Heart left ventricle (tissue), 16 donors: Measurements from ENCODE around the gene ECEL1. TPM values are rescaled to one million over a fixed set of nuclear protein-coding genes. Genes with fewer than 3 reads are reported as not detected.

Experiments used
- ATAC-seq, 4 donors: fragments of 200-7000 bp; cut with Tn5 transposase; one replicate each; pipeline ENCODE4 v1.9.1; 2020 to 2022; ENCODE audit warnings: moderate library complexity in 4 of 4, mild to moderate bottlenecking in 3 of 4, moderate number of reproducible peaks in 1 of 4
- DNase-seq, 5 donors: peaks; one replicate each; pipeline ENCODE4 v3.0.0-alpha.2; 2020
- H3K27ac ChIP-seq, 12 donors: fragments of 200-600 bp; sonication (generic) in 4 of 12; one replicate each; pipeline versions ENCODE4 v1.5.0 to v1.8.0; 2016 to 2022; ENCODE audit warnings: mild to moderate bottlenecking in 2 of 12
- H3K27me3 ChIP-seq, 9 donors: fragments of 200-600 bp; sonication (generic) in 2 of 9; one replicate each; pipeline versions ENCODE4 v1.5.1 to v1.8.0; 2016 to 2022; ENCODE audit warnings: mild to moderate bottlenecking in 3 of 9
- H3K36me3 ChIP-seq, 9 donors: fragments of 200-600 bp; sonication (generic) in 2 of 9; one replicate each; pipeline versions ENCODE4 v1.5.0 to v1.8.0; 2018 to 2022; ENCODE audit warnings: mild to moderate bottlenecking in 2 of 9
- H3K4me1 ChIP-seq, 12 donors: fragments of 200-600 bp; sonication (generic) in 4 of 12; one replicate each; pipeline versions ENCODE4 v1.5.0 to v1.8.0; 2016 to 2022; ENCODE audit warnings: mild to moderate bottlenecking in 3 of 12
- H3K4me3 ChIP-seq, 12 donors: fragments of 200-600 bp; sonication (generic) in 4 of 12; one replicate each; pipeline versions ENCODE4 v1.5.0 to v1.8.0; 2017 to 2022; ENCODE audit warnings: mild to moderate bottlenecking in 9 of 12, moderate library complexity in 4 of 12
- H3K9me3 ChIP-seq, 12 donors: fragments of 200-600 bp; sonication (generic) in 4 of 12; one replicate each; pipeline versions ENCODE4 v1.5.0 to v1.8.0; 2016 to 2022; ENCODE audit warnings: mild to moderate bottlenecking in 1 of 12
- CTCF ChIP-seq, 12 donors: fragments of 200-600 bp; sonication (generic) in 4 of 12; IDR thresholded peaks; one replicate each; pipeline versions ENCODE4 v1.5.0 to v1.8.0; 2018 to 2022; ENCODE audit warnings: antibody characterized with exemption in 12 of 12, mild to moderate bottlenecking in 5 of 12
- POLR2A ChIP-seq, 2 donors: fragments of 450-650 bp; IDR thresholded peaks; one replicate each; pipeline ENCODE4 v1.6.1; 2017; ENCODE audit warnings: antibody characterized with exemption in 2 of 2, mild to moderate bottlenecking in 2 of 2, moderate library complexity in 2 of 2
- WGBS, 4 donors: extraction: QIAGEN DNeasy Blood & Tissue Kit in 2 of 4; methylation state at CpG; one replicate each; pipeline versions ENCODE4 v1.1.5 to v1.1.7; 2013 to 2018; 5-methylcytosine and 5-hydroxymethylcytosine counted together
- intact Hi-C, 10 donors: fragments of 100-400 bp; cut with DNase I; formaldehyde crosslinking; loops; one replicate each; pipeline versions ENCODE4 v1.11.1 to v1.14.2; 2022
- polyA plus RNA-seq, 2 donors: library from polyadenylated mRNA; stranded (reverse); fragments of 200-250 nt; gene quantifications; one replicate each; pipeline ENCODE4 v1.2.3, GENCODE V29; 2013
- total RNA-seq, 9 donors: library from RNA; depleted of rRNA in 2 of 9; stranded (reverse); fragments of >200 nt in 2 of 9; fragmentation: NEBNext Ultra II Directional in 3 of 9; extraction: Animal tissue kit (Norgen Biotek cat#: 25700) in 3 of 9; gene quantifications; one replicate each; pipeline versions ENCODE4 v1.1.0 to v1.2.4, GENCODE V29; 2016 to 2023
- donor health status: ischemic (EF 13 %, LVEDD 7.1; RV severe dilation, severe dysfunction).
- donor health status: healthy with polysubstance abuse.
- donor health status: DM: no; HTN: yes; CAD: no.
- donor health status: DM: no; HTN: no; CAD: no.
- donor health status: ischemic (EF 25% LVEDD 6.9; RV normal size, moderate dysfunction).
- donor health status: ischemic (EF 25% LVEDD 5.7; RV mildly dilated, moderate dysfunction).
- donor health status: healthy.
- donor health status: DM: yes; HTN: yes; CAD: no.
- donor health status: ischemic (EF 35%, LVEDD 5.7; RV mildly dilated, moderate dysfunction).
- donor health status: nonischemic (EF 11% LVEDD 7.7; RV severe dilation, severe dysfunction).
- donor health status: DM: yes; HTN: yes; CAD: no.
- donor health status: PGD.
- donor health status: ischemic (EF 29% LVEDD 5.4; RV normal size, mild dysfunction).
- donor health status: nonischemic (EF 23%, LVEDD 6.1; RV moderate dilation, normal function).

The ECEL1 gene
- total and polyA plus RNA-seq, 11 donors: 0.20 to 1.4 (median 0.32) TPM; not detected in 3

GRCh38 chr2:232521959-232522622 is 34.5 kb upstream of the ECEL1 start:
- WGBS, 4 donors: 4 to 13% (median 6%) methylated on average over 5 to 66 of the region's 66 CpGs
- TF ChIP-seq POLR2A (IDR thresholded peaks at IDR 0.05) (no peak), CTCF (IDR thresholded peaks at IDR 0.05) (peak; percentile 79 to 96 (median 90))
- ATAC-seq (peak in 2 of 4 donors; percentile 35 to 61), DNase-seq (peak; percentile 39 to 83 (median 52))
- Histone ChIP-seq H3K4me1 (peaks cover 0 to 44% (median 21%) of the 10 kb centered on the region in 12 donors), H3K4me3 (peak overlapping the region in 10 of 12 donors; percentile 3 to 40 (median 16)), H3K9me3 (no peaks in the 10 kb centered on the region), H3K27ac (no peak overlapping the region), H3K36me3 (no peaks in the 10 kb centered on the region), H3K27me3 (peaks cover 30 to 72% (median 47%) of the 10 kb centered on the region in 9 donors)
- intact Hi-C loops: loop anchor here (2.0 to 10.0 kb wide), 7 partner anchors 70 to 617 kb away; no protein-coding TSS in a partner anchor

- H3K4me3 ChIP-seq: no peak overlapping the region
- peaks cover 30 to 72% (median 47%) of the 10 kb centered on the region in 9 donors for H3K27me3 ChIP-seq
- no peaks in the 10 kb centered on the region for H3K9me3 ChIP-seq
- H3K36me3 ChIP-seq: no peaks in the 10 kb centered on the region
- DNase-seq (no peak), ATAC-seq (no peak)
- no peak overlapping the region for H3K27ac ChIP-seq
- H3K4me1 ChIP-seq: peaks cover 0 to 44% (median 21%) of the 10 kb centered on the region in 12 donors
- no peak for TF ChIP-seq CTCF (IDR thresholded peaks at IDR 0.05)
- no peak for TF ChIP-seq POLR2A (IDR thresholded peaks at IDR 0.05)
- intact Hi-C loops: loop anchor here (2.0 to 10.0 kb wide), 7 partner anchors 69 to 616 kb away; no protein-coding TSS in a partner anchor
- 86 to 97% (median 91%) methylated on average over 7 to 14 of the region's 14 CpGs for whole genome bisulfite sequencing, 4 donors
Observed at GRCh38 chr2:232521098-232521497, 33.5 kb upstream of the ECEL1 start.

- Histone ChIP-seq H3K27me3 (peaks cover 30 to 70% (median 47%) of the 10 kb centered on the region in 9 donors), H3K9me3 (no peaks in the 10 kb centered on the region), H3K4me1 (peaks cover 0 to 38% (median 20%) of the 10 kb centered on the region in 12 donors), H3K36me3 (no peaks in the 10 kb centered on the region), H3K27ac (no peak overlapping the region), H3K4me3 (no peak overlapping the region)
- DNase-seq: no peak
- intact Hi-C loops: loop anchor here (2.0 to 10.0 kb wide), 7 partner anchors 68 to 616 kb away; no protein-coding TSS in a partner anchor
- TF ChIP-seq POLR2A (IDR thresholded peaks at IDR 0.05): no peak
- TF ChIP-seq CTCF (IDR thresholded peaks at IDR 0.05): no peak
- WGBS, 4 donors: 74 to 82% (median 80%) methylated on average over 14 to 15 of the region's 15 CpGs
- no peak for ATAC-seq
Observed at GRCh38 chr2:232520489-232520888, 32.9 kb upstream of the ECEL1 start.

GRCh38 chr2:232519581-232520438 is 32.2 kb upstream of the ECEL1 start, which contains the start of gene PRSS56:
PRSS56 (plus strand) TSS chr2:232520388; CDS start chr2:232520599, 211 bp downstream.
- ATAC-seq (no peak), DNase-seq (no peak)
- H3K27ac ChIP-seq: no peak within 1 kb of the TSS
- no peak within 1 kb of the TSS for H3K4me3 ChIP-seq
- WGBS, 4 donors: 57 to 60% (median 59%) methylated on average over 15 to 19 of the region's 19 CpGs
- H3K27me3 ChIP-seq: peaks cover 30 to 63% (median 45%) of the 10 kb centered on the region in 9 donors
- H3K4me1 ChIP-seq: peaks cover 0 to 31% (median 15%) of the 10 kb centered on the region in 12 donors
- no peaks in the 10 kb centered on the region for H3K9me3 ChIP-seq
- intact Hi-C loops: loop anchor here (2.0 to 10.0 kb wide), 8 partner anchors 68 to 615 kb away; no protein-coding TSS in a partner anchor
- no peak for TF ChIP-seq POLR2A (IDR thresholded peaks at IDR 0.05)
- TF ChIP-seq CTCF (IDR thresholded peaks at IDR 0.05): no peak
- H3K36me3 ChIP-seq: no peaks in the 10 kb centered on the region
